ENCODE results near the gene FBN1. TPM values are rescaled to one million over a fixed set of nuclear protein-coding genes. Genes with fewer than 3 reads are reported as not detected.

Gene FBN1
- total and polyA plus RNA-seq, 12 donors: 5.6 to 84.6 (median 54.5) TPM

- Histone ChIP-seq H3K4me1 (replicated peaks in 1 of 2) (no peaks in the 10 kb centered on the region), H3K4me3 (no peak overlapping the region), H3K9me3 (replicated peaks in 1 of 3) (no peaks in the 10 kb centered on the region), H3K27me3 (no peaks in the 10 kb centered on the region), H3K36me3 (replicated peaks in 1 of 2) (peaks cover 0 to 43% of the 10 kb centered on the region in 2 donors), H3K27ac (peak overlapping the region in 1 of 5 donors; percentile 44)
- TF ChIP-seq, protein P1, sequence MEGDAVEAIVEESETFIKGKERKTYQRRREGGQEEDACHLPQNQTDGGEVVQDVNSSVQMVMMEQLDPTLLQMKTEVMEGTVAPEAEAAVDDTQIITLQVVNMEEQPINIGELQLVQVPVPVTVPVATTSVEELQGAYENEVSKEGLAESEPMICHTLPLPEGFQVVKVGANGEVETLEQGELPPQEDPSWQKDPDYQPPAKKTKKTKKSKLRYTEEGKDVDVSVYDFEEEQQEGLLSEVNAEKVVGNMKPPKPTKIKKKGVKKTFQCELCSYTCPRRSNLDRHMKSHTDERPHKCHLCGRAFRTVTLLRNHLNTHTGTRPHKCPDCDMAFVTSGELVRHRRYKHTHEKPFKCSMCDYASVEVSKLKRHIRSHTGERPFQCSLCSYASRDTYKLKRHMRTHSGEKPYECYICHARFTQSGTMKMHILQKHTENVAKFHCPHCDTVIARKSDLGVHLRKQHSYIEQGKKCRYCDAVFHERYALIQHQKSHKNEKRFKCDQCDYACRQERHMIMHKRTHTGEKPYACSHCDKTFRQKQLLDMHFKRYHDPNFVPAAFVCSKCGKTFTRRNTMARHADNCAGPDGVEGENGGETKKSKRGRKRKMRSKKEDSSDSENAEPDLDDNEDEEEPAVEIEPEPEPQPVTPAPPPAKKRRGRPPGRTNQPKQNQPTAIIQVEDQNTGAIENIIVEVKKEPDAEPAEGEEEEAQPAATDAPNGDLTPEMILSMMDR (IDR thresholded peaks at IDR 0.05): no peak
- TF ChIP-seq POLR2A (IDR thresholded peaks at IDR 0.05): no peak
- DNase-seq: no peak
- intact Hi-C loops (cut with DNase I): no loop called here
- 83 to 86% (median 85%) methylated on average over 5 of the region's 5 CpGs for WGBS, 4 donors
These were observed 175.8 kb downstream of the FBN1 start for GRCh38 chr15:48469681-48470080.

DNA sequence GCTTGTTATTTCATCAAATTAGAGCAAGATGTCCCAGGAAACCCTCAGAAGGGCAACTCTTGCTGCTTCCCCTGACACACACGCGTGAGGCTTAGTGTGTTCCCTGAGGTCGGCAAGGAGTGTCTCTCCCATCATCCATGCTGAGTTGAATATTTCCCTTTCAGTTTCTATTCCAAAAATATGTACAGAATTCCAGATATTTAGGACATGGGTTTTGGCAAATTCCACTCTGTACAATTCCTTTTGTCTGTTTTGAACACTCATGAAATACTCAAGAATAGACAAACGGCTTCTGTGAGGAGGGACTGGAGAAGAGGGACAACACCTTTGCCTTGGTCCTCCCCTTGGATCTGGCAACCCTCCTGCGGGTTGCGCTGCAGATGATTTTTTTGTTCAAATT is 176.2 kb downstream of the FBN1 start:
- Histone ChIP-seq H3K4me3 (no peak overlapping the region), H3K27me3 (no peaks in the 10 kb centered on the region), H3K36me3 (replicated peaks in 1 of 2) (peaks cover 0 to 46% of the 10 kb centered on the region in 2 donors), H3K27ac (peak overlapping the region in 1 of 5 donors; percentile 44), H3K9me3 (replicated peaks in 1 of 3) (no peaks in the 10 kb centered on the region), H3K4me1 (replicated peaks in 1 of 2) (no peaks in the 10 kb centered on the region)
- TF ChIP-seq POLR2A (IDR thresholded peaks at IDR 0.05): no peak
- TF ChIP-seq, protein P1 (IDR thresholded peaks at IDR 0.05): no peak
- intact Hi-C loops (cut with DNase I): no loop called here
- no peak for DNase-seq
- 83 to 88% (median 85%) methylated on average over 6 of the region's 6 CpGs for WGBS, 4 donors

- Histone ChIP-seq H3K27me3 (no peaks in the 10 kb centered on the region), H3K4me3 (no peak overlapping the region), H3K27ac (no peak overlapping the region), H3K36me3 (replicated peaks in 1 of 2) (peaks cover 0 to 43% of the 10 kb centered on the region in 2 donors), H3K4me1 (replicated peaks in 1 of 2) (no peaks in the 10 kb centered on the region), H3K9me3 (replicated peaks in 1 of 3) (no peaks in the 10 kb centered on the region)
- 88 to 96% (median 91%) methylated on average over 4 of the region's 4 CpGs for WGBS, 4 donors
- no peak for TF ChIP-seq POLR2A (IDR thresholded peaks at IDR 0.05)
- TF ChIP-seq, protein P1 (IDR thresholded peaks at IDR 0.05): no peak
- intact Hi-C loops (cut with DNase I): no loop called here
- DNase-seq: no peak
These were observed 177.7 kb downstream of the FBN1 start for GRCh38 chr15:48467801-48468200.

DNA sequence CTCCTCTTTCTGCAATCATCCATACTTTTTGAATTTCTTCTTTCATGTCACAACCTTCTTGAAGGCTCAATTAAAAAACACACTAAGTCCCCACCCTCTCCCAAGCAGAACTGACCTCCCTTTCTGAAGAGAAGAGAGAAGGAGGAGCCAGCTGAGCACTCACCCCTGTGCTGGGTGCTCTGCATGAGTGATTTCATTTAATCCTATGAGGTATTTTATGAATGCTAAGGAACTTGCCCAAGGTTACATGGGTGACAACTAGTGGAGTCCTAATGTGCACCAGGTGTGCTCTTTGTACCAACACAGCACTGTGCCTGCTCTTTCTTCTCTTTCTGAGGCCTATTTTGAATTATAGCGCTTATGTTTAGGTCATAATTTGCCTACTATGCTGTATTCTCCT is 178.7 kb downstream of the FBN1 start:
- H3K36me3 ChIP-seq (replicated peaks in 1 of 2): peaks cover 0 to 44% of the 10 kb centered on the region in 2 donors
- H3K27me3 ChIP-seq: no peaks in the 10 kb centered on the region
- no peak overlapping the region for H3K4me3 ChIP-seq
- no peaks in the 10 kb centered on the region for H3K9me3 ChIP-seq (replicated peaks in 1 of 3)
- TF ChIP-seq POLR2A (IDR thresholded peaks at IDR 0.05): no peak
- TF ChIP-seq, protein P1 (IDR thresholded peaks at IDR 0.05): no peak
- H3K4me1 ChIP-seq (replicated peaks in 1 of 2): no peaks in the 10 kb centered on the region
- intact Hi-C loops (cut with DNase I): no loop called here
- H3K27ac ChIP-seq: no peak overlapping the region
- 95 to 100% (median 100%) methylated on average over 1 of the region's 1 CpG for WGBS, 4 donors
- no peak for DNase-seq

All from adrenal gland (tissue), 12 donors.